ENCODE data around the gene ERFE.
A peak's percentile ranks its signal among the peaks of the same experiment; 100 is the strongest.
"Not testable (repeated sequence)": the region's sequence is repeated elsewhere in the genome, so short reads cannot be mapped to it uniquely, and the experiment has no call there.

The ERFE gene

GRCh38 chr2:238167344-238167715 lies 8.6 kb downstream of the ERFE start:
- no peak for DNase-seq (ENCODE audit: low spot score)
- FAIRE-seq = no peak

- DNase-seq (ENCODE audit: low spot score) (no peak), FAIRE-seq (no peak)
These were observed 9.0 kb downstream of the ERFE start for GRCh38 chr2:238167761-238168160.

DNA sequence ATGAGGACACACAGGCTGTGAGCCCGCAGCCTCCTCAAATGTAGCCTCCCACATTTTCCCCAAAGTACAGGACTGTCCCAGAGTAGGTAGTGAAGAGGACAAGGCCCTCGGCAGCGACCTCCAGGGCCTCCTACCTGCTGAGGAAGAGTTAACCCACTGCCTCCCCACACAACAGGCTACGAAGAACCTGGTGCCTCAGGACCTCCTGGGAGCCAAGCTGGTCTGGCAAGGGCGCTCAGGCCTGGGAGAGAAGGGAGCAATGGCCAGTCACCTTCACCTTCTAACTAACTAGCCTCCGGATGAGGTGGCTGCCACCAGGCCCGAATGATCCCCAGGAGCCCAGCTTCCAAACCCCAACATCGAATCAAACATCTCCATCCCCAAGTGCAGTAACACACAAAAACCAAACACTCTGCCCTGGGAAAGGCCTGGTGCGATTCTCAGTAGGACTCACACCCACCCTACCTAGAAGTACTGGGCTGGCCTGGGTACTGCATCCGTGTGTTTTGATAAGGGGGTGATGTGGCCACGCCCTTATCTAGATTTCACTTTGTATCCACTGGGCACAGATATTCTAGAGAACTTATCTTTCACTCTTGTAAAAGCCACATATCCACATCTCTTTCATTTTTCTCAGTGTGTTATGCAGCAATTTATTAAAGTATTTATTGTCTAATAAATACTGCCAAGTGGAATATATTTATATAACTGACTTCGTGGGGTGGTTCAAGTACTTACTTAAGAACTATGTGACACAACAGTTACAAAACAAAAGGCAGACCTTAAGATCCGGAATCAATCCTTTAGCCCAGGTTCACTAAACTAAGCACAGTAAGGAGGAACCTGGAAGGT lies 9.7 kb downstream of the ERFE start:
- DNase-seq (ENCODE audit: low spot score) (no peak), FAIRE-seq (no peak)

GRCh38 chr2:238169048-238169707 lies 10.4 kb downstream of the ERFE start:
- FAIRE-seq (no peak), DNase-seq (ENCODE audit: low spot score) (no peak)

DNA sequence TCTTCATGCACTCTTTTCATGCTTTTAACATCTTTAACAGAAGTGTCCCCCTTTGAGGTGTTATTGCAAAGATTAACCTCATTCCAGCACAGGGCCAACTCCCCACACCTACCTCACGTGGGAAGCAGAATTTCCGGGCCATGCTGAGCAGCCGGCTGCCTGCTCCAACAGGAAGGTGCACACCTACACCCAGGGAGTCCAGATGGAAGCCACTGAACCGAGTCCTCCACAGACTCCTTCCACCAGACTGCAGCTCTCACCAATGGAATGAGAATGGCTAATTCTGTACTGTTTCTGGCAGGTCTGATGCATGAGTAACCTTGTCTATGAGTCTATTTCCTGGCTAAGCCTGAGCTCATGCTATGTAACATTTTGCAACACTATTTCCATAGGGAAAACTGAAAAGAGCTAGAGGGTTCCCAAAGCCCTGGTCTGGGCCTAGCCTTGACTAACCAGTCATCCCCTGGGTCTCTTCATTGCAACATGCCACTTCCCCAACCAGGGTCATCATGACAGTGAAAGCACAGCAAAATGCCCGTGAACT lies 11.0 kb downstream of the ERFE start:
- FAIRE-seq (peak; percentile 53), DNase-seq (ENCODE audit: low spot score) (no peak)

- no peak for FAIRE-seq
- no peak for DNase-seq (ENCODE audit: low spot score)
These were observed 11.8 kb downstream of the ERFE start for GRCh38 chr2:238170386-238171071.

DNA sequence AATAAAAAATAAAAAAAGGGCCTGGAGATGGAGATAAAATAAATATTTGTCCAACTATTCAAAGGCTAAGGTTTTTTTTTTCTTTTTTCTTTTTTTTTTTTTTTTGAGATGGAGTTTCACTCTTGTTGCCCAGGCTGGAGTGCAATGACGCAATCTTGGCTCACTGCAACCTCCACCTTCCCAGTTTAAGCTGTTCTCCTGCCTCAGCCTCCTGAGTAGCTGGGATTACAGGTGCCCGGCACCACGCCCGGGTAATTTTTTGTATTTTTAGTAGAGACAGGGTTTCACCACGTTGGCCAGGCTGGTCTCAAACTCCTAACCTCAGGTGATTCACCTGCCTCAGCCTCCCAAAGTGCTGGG lies 12.3 kb downstream of the ERFE start:
- not testable (repeated sequence) for DNase-seq (ENCODE audit: low spot score); FAIRE-seq

- FAIRE-seq = no peak
These were observed 12.9 kb downstream of the ERFE start for GRCh38 chr2:238171575-238172187.

DNA sequence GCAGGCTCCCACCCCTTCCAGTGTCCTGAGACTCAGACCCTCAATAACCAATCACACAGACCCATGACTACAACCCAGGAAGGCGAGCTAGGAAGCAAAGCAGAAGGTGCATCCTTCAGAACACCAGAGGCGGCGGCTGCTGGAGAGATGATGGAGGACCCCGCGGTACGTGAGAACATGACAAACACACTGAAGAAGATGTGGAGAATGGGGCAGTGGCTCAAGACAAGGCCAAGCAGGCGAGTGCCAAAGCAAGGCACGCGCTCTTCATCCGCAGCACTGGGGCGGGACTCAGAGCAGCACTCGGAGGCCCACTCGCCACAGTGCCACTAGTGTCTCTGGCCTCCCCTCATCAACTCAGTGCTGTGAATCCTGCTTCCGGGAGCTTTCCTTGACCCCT lies 13.7 kb downstream of the ERFE start:
- no peak for FAIRE-seq
- no peak for DNase-seq (ENCODE audit: low spot score)

More at GRCh38 chr2:238171575-238172187, 12.9 kb downstream of the ERFE start:
- DNase-seq (ENCODE audit: low spot score) = no peak

GRCh38 chr2:238173692-238174091 lies 14.9 kb downstream of the ERFE start:
- DNase-seq (ENCODE audit: low spot score) = no peak
- no peak for FAIRE-seq

DNA sequence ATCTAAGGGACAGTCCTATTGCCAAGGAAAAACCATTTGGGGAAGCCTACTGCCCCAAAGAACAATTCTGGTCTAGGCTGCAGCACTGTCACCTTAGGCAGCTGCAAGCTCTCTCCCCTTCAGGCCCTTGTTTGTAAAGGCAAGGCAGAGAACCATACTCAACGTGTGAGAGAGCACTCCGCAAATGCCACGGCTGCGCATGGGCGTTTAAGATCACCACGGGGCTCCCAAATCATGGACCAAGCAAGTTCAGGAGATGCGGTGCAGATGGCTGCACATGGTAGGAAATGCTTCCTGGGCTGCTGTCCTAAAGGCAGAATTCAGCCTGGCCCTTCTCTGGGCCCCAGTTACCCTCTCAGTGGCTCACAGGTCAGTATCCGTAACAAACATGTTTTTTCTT lies 15.5 kb downstream of the ERFE start:
- DNase-seq (ENCODE audit: low spot score) (no peak), FAIRE-seq (no peak)

- DNase-seq (ENCODE audit: low spot score) = no peak
- no peak for FAIRE-seq
These were observed 15.9 kb downstream of the ERFE start for GRCh38 chr2:238174701-238175100.

GRCh38 chr2:238176613-238177012 lies 17.8 kb downstream of the ERFE start:
- DNase-seq (ENCODE audit: low spot score) (no peak), FAIRE-seq (no peak)

GRCh38 chr2:238180554-238180953 lies 21.8 kb downstream of the ERFE start:
- no peak for DNase-seq (ENCODE audit: low spot score)
- FAIRE-seq = no peak

- DNase-seq (ENCODE audit: low spot score) (no peak), FAIRE-seq (no peak)
These were observed 23.6 kb downstream of the ERFE start for GRCh38 chr2:238182362-238182761.

DNA sequence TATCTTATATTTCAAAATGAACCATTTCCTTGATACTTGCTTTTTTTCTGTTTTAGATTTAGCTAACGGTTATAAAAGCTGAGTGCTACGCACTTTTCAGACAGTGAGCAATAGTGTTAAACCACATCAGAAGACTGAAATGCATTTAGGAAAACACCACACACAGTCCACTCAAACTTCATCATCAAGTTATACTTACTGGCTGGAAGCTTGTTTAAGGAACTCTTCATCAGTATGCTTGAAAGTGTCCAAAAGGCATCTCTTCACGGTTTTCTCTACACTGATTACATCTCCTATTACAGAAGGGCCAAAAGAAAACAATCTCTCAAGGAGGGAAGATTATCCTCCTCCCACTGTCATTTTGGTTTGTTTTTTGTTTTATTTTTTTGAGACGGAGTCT lies 25.1 kb downstream of the ERFE start:
- DNase-seq (ENCODE audit: low spot score) = no peak
- FAIRE-seq = no peak

- no peak for FAIRE-seq
- no peak for DNase-seq (ENCODE audit: low spot score)
These were observed 29.1 kb downstream of the ERFE start for GRCh38 chr2:238187618-238188548.

- DNase-seq (ENCODE audit: low spot score) (no peak), FAIRE-seq (no peak)
These were observed 31.7 kb downstream of the ERFE start for GRCh38 chr2:238190445-238190844.

DNA sequence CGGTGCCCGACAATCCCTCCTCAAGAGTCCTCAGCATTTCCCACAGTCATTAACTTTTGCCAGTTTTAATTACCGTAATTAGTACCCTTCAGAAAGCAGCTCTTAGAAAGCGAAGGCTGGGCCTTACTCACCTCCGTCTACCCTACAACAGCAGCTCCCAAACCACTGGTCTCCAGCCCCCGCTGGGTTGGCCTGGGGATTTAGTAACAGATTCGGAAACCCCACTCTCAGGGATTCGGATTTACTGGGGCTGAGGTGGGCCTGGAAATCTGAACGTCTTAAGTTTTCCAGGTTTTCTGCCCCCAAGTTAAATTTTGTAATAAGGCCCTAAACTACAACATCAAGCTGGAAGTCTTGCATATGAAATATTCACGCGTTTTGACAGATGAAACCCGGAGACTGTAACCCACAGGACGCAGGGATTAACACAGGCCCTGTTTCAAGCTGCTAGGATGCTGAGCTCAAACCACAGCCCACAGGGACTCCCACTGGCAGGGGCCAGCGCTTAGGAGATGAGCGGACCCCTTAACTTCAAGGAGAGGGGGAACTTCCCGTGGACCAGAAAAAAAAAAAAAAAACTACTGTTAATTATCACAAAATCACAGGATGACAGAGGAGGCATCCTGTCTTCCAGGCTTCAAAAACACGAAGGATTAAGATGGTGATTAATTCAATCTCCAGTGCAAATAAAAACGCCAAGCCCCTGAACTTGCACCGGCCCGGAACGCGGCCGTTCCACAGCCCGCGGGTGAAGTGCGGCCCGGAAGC lies 43.7 kb downstream of the ERFE start:
- no peak for FAIRE-seq
- DNase-seq (ENCODE audit: low spot score) = no peak
